HG02943 (cell line): ENCODE data around the gene CANT1.
A peak's percentile ranks its signal among the peaks of the same experiment; 100 is the strongest.

Experiments
- ATAC-seq: cut with Tn5 transposase; IDR thresholded peaks from one replicate; pipeline ENCODE4 v1.9.1; 2021; ENCODE audit warnings: mild to moderate bottlenecking, low read depth, moderate library complexity; ENCODE audit not compliant: unreplicated experiment

CANT1 gene

GRCh38 chr17:79009397-79010303 lies at the start of gene CANT1:
TSS of gene CANT1 (minus strand) at chr17:79009764. CDS start at chr17:78997622, 12,142 bp downstream.
- peak; percentile 82 for ATAC-seq

GRCh38 chr17:79057737-79058385 lies 48.3 kb upstream of the CANT1 start:
- ATAC-seq: no peak

- ATAC-seq: no peak
These were observed 45.6 kb upstream of the CANT1 start for GRCh38 chr17:79055197-79055596.

GRCh38 chr17:79054200-79054960 lies 44.8 kb upstream of the CANT1 start:
- no peak for ATAC-seq

DNA sequence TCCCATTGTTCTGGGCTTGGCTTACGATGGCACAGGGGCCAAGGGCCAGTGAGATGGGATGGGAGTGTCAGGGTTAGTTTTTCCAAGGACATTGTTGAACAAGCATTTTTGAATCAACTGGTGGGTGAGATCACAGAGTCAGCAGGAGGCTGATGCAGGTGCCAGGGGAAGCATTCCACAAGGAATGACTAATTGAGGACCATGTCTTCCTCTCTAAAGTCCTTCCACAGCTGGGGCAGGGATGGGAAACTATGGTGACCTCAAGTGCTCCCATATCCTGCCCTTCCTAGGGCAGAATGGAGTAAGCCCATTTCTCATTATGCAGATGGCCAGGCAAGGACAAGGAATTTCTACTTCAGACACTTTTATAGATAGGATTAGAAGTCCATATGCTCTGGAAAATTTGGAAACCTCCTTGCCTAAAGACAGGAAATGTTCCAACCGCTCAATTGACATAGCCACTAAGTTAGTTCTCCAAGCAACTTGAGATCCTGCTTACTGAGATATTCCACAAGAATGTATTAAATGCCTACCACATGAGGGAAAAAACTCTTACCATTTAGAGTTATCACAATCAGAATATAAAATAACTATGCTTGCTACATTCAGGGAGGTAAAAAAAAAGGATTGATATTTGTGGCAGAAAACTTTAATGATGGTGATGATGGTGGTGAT lies 43.8 kb upstream of the CANT1 start:
- no peak for ATAC-seq

DNA sequence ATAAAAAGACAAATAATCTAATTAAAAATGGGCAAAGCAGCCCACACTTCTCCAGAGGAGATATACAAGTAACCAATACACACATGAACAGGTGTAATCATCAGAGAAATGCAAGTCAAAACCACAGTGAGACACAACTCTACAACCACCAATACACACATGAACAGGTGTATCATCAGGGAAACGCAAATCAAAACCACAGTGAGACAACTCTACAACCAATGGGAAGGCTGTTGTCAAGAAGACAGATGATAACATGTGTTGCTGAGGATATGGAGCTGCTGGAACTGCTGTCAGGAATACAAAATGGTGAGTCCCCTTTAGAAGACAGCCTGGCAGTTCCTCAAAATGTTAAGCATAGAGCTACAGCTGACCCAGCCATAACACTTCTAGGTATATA lies 42.6 kb upstream of the CANT1 start:
- no peak for ATAC-seq

- no peak for ATAC-seq
These were observed 41.7 kb upstream of the CANT1 start for GRCh38 chr17:79051306-79051705.

DNA sequence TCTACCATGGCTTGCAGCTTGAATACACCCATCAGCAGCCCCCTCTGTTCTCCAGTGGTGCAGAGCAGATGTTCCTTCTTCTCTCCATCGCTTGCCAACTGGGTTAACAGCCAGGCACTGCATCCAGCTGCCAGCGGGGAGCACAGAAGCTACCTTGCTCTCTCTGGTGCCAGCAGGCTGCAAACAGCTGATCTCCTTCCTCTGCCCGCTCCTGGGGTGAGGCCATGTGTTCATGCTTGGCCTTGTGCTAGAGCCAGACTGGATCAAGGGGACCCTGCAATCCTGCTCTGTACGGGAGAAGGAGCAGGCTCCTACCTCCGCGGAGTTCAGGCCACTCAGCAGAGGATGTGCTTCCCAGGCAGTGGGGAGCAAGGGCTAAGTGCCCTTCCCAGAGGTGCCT lies 41.0 kb upstream of the CANT1 start:
- ATAC-seq: no peak

DNA sequence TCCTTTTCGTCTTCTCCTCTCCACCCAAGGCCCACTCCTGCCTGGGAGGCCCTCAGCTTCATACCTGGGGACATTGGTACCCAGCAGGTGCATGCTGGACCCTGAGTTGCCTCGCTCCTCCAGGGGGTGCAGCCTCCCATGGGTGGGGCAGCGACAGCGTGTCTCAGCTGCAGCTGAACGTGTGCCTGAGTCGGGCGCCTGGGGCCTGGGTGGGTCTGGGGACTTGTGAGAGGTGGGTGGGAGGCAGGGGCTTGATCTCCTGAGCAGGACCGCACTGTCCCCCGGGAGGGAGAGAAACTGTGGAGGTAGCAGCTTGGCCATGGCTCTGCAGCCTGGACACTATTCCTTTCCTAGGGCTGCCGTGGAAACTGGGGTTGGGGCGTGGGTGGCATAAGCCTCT lies 40.3 kb upstream of the CANT1 start:
- no peak for ATAC-seq

DNA sequence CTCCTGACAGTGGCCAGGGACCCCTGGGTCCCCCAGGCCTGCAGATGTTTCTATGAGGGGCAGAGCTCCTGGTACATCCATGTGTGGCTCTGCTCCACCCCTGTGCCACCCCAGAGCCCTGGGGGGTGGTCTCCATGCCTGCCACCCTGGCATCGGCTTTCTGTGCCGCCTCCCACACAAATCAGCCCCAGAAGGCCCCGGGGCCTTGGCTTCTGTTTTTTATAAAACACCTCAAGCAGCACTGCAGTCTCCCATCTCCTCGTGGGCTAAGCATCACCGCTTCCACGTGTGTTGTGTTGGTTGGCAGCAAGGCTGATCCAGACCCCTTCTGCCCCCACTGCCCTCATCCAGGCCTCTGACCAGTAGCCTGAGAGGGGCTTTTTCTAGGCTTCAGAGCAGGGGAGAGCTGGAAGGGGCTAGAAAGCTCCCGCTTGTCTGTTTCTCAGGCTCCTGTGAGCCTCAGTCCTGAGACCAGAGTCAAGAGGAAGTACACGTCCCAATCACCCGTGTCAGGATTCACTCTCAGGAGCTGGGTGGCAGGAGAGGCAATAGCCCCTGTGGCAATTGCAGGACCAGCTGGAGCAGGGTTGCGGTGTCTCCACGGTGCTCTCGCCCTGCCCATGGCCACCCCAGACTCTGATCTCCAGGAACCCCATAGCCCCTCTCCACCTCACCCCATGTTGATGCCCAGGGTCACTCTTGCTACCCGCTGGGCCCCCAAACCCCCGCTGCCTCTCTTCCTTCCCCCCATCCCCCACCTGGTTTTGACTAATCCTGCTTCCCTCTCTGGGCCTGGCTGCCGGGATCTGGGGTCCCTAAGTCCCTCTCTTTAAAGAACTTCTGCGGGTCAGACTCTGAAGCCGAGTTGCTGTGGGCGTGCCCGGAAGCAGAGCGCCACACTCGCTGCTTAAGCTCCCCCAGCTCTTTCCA lies 39.5 kb upstream of the CANT1 start:
- ATAC-seq: no peak

DNA sequence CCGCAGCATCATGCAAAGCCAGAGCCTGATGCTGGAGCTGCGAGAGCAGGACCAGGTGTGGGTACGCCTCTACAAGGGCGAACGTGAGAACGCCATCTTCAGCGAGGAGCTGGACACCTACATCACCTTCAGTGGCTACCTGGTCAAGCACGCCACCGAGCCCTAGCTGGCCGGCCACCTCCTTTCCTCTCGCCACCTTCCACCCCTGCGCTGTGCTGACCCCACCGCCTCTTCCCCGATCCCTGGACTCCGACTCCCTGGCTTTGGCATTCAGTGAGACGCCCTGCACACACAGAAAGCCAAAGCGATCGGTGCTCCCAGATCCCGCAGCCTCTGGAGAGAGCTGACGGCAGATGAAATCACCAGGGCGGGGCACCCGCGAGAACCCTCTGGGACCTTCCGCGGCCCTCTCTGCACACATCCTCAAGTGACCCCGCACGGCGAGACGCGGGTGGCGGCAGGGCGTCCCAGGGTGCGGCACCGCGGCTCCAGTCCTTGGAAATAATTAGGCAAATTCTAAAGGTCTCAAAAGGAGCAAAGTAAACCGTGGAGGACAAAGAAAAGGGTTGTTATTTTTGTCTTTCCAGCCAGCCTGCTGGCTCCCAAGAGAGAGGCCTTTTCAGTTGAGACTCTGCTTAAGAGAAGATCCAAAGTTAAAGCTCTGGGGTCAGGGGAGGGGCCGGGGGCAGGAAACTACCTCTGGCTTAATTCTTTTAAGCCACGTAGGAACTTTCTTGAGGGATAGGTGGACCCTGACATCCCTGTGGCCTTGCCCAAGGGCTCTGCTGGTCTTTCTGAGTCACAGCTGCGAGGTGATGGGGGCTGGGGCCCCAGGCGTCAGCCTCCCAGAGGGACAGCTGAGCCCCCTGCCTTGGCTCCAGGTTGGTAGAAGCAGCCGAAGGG lies 38.6 kb upstream of the CANT1 start:
- ATAC-seq: no peak

- ATAC-seq: no peak
These were observed 37.8 kb upstream of the CANT1 start for GRCh38 chr17:79047291-79047920.

- ATAC-seq: no peak
These were observed 37.3 kb upstream of the CANT1 start for GRCh38 chr17:79046916-79047280.

DNA sequence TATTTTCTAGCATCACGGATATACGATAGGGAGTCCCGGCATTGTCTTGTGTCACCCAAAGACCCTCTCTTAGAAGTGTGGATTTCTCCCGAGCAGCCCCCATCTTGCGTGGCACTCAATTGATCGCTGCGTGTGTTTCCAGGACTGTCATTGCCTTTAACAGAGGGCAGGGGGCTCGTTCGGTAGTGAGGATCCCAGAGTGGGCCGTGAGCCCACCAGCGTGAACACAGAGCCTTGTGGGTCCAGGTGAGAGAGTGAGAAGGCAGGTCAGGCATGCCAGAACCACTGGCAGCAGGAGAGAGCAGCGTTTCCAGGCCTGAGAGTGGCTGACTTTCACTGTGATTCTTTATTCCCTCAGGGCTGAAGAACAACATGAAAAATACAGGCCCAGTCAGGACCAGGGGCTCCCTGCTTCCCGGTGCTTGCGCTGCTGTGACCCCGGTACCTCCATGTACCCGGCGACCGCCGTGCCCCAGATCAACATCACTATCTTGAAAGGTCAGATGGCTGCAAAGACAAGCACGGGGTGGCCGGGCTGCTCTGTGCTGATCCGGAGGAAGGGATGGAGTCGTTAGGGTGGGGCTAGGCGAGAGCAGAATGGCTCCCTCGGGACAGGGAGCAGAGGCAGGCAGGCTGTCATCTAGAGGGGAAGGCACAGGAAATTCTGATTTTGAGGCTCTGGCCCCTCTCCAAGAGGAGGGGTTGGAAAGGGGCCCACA lies 36.8 kb upstream of the CANT1 start:
- no peak for ATAC-seq

- no peak for ATAC-seq
These were observed 36.3 kb upstream of the CANT1 start for GRCh38 chr17:79045842-79046196.

DNA sequence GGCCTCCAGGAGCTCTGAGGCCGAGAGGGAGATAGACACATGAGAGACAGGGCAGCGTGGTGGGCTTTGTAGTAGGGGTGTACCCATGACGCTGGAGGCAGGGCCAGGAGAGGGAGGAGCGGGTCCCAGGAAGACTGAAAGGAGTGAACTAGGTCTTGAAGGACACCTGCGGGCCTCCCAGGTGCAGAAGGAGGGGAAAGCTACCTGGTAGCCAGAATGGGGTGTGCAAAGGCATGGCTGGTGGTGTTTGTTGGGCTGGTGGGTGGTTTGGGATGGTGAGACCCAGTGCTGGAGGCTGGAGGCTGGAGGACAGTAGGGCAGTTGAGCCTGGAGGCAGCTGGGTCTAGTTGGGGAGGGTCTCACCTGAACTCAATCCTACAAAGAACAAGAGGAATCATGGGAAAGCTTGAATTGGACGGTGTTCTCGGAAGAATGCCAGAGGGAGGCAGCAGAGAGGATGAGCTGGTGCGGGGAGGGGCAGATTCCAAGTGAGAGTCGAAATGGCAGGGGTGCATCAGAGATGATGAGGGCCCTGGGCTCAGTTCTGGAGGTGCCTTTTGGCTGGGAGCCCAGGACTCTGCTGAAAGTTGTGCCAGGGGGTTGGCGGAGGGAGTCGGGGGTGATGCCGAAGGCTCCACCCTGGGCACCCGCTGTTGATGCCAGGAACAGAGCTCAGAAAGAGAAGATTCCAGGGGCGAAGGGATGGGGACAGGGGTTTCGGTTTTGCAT lies 35.6 kb upstream of the CANT1 start:
- ATAC-seq: no peak

GRCh38 chr17:79044462-79044861 lies 34.9 kb upstream of the CANT1 start:
- no peak for ATAC-seq
